DOHH2 (cell line): ENCODE results near the gene BIK.

Experiments used
- CTCF ChIP-seq: fragments of 200-600 bp; sonication (generic); IDR thresholded peaks from one replicate; pipeline ENCODE4 v1.5.1; 2014; ENCODE audit warnings: antibody characterized with exemption, mild to moderate bottlenecking, low read depth, low read length; ENCODE audit not compliant: poor library complexity, severe bottlenecking
- EZH2phosphoT487 ChIP-seq: fragments of 200-600 bp; sonication (generic); IDR thresholded peaks from 2 replicates; pipeline ENCODE4 v1.6.1; 2017; ENCODE audit warnings: borderline replicate concordance, mild to moderate bottlenecking, antibody characterized with exemption, low read length, moderate library complexity, mixed read lengths

GRCh38 chr22:43171019-43171491 is 60.5 kb downstream of the BIK start:
- TF ChIP-seq CTCF (no peak), EZH2phosphoT487 (no peak)
